Transverse colon (tissue), 4 donors: ENCODE measurements around the gene BEND3. TPM values are rescaled to one million over a fixed set of nuclear protein-coding genes. Genes with fewer than 3 reads are reported as not detected.

Experiments
- DNase-seq: peaks from one replicate; pipeline ENCODE4 v3.0.0-alpha.2; 2019
- H3K27ac ChIP-seq, 4 donors: fragments of 200-600 bp; sonication (generic); 2 replicates each; pipeline ENCODE4 v1.5.1; 2016 to 2018; ENCODE audit warnings: inconsistent platforms in 4 of 4
- H3K27me3 ChIP-seq: fragments of 200-600 bp; sonication (generic); 2 replicates; pipeline ENCODE4 v1.5.1; 2017; ENCODE audit warnings: inconsistent platforms
- H3K36me3 ChIP-seq, 4 donors: fragments of 200-600 bp; sonication (generic); 2 replicates each; pipeline ENCODE4 v1.5.1; 2017 to 2019; ENCODE audit warnings: inconsistent platforms in 4 of 4
- H3K4me1 ChIP-seq, 4 donors: fragments of 200-600 bp; sonication (generic); 2 replicates each; pipeline ENCODE4 v1.5.1; 2017 to 2020; ENCODE audit warnings: inconsistent platforms in 4 of 4
- H3K4me3 ChIP-seq, 4 donors: fragments of 200-600 bp; sonication (generic); 1 replicate in 1 of 4; 2 replicates in 3 of 4; pipeline versions ENCODE4 v1.5.1 to v1.6.1; 2017 to 2019; ENCODE audit warnings: inconsistent platforms in 4 of 4
- H3K9me3 ChIP-seq, 2 donors: fragments of 200-600 bp; sonication (generic); 2 replicates each; pipeline ENCODE4 v1.5.1; 2017 to 2019; ENCODE audit warnings: inconsistent platforms in 2 of 2
- EP300 ChIP-seq: sonication (generic); formaldehyde crosslinking; IDR thresholded peaks from one replicate; pipeline ENCODE4 v1.6.1; 2017; ENCODE audit warnings: antibody characterized with exemption, low read depth
- POLR2A ChIP-seq: fragments of 450-650 bp; IDR thresholded peaks from one replicate; pipeline ENCODE4 v1.6.1; 2016; ENCODE audit warnings: antibody characterized with exemption, mild to moderate bottlenecking, moderate library complexity
- POLR2AphosphoS5 ChIP-seq, 3 donors: sonication (generic); formaldehyde crosslinking; IDR thresholded peaks; one replicate each; pipeline ENCODE4 v1.6.1; 2016; ENCODE audit warnings: antibody characterized with exemption in 3 of 3
- WGBS, 2 donors: methylation state at CpG; one replicate each; pipeline ENCODE4 v1.1.5; 2018; ENCODE audit warnings: low coverage in 1 of 2; 5-methylcytosine and 5-hydroxymethylcytosine counted together
- in situ Hi-C, 4 donors: fragments of 200-750 bp; cut with MboI; loops; one replicate each; pipeline versions ENCODE4 v1.15.0 to v1.15.1; 2017; ENCODE audit warnings: low sequenced_read_pairs in 3 of 4, low pct_ligation_motif_present in 1 of 4, low pct_unique_long_range_greater_than_20kb in 1 of 4
- intact Hi-C: fragments of 100-400 bp; cut with DNase I; formaldehyde crosslinking; loops from one replicate; pipeline ENCODE4 v1.15.1; 2023; ENCODE audit warnings: low total_unique reads
- total RNA-seq, 4 donors: library from RNA; depleted of rRNA; stranded (reverse); fragments of >200 nt; gene quantifications; one replicate each; pipeline ENCODE4 v1.1.0, GENCODE V29; 2016
- TF ChIP-seq, protein P1 (sequence below), 5 experiments: fragments of 200-600 bp in 3 of 5; fragments of 450-650 bp in 2 of 5; sonication (generic) in 3 of 5; IDR thresholded peaks; 1 replicate in 2 of 5; 2 replicates in 3 of 5; pipeline ENCODE4 v1.5.1; 2016 to 2017; ENCODE audit warnings: antibody characterized with exemption in 5 of 5, inconsistent platforms in 3 of 5, mild to moderate bottlenecking in 2 of 5, moderate library complexity in 1 of 5

The BEND3 gene
- total RNA-seq, 4 donors from 2014 or later: 4.8 to 12.1 (median 5.0) TPM

- H3K27ac ChIP-seq: no peak overlapping the region
- no peaks in the 10 kb centered on the region for H3K36me3 ChIP-seq
- H3K9me3 ChIP-seq: no peaks in the 10 kb centered on the region
- no peak for TF ChIP-seq EP300
- TF ChIP-seq, protein P1, sequence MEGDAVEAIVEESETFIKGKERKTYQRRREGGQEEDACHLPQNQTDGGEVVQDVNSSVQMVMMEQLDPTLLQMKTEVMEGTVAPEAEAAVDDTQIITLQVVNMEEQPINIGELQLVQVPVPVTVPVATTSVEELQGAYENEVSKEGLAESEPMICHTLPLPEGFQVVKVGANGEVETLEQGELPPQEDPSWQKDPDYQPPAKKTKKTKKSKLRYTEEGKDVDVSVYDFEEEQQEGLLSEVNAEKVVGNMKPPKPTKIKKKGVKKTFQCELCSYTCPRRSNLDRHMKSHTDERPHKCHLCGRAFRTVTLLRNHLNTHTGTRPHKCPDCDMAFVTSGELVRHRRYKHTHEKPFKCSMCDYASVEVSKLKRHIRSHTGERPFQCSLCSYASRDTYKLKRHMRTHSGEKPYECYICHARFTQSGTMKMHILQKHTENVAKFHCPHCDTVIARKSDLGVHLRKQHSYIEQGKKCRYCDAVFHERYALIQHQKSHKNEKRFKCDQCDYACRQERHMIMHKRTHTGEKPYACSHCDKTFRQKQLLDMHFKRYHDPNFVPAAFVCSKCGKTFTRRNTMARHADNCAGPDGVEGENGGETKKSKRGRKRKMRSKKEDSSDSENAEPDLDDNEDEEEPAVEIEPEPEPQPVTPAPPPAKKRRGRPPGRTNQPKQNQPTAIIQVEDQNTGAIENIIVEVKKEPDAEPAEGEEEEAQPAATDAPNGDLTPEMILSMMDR (IDR thresholded peaks at IDR 0.05): no peak
- no peak for TF ChIP-seq POLR2AphosphoS5 (IDR thresholded peaks at IDR 0.05)
- TF ChIP-seq POLR2A: no peak
- in situ Hi-C loops: no loop called here
- no peaks in the 10 kb centered on the region for H3K4me1 ChIP-seq
- no peak for DNase-seq
- intact Hi-C loops: no loop called here
- 91 to 95% methylated on average over 4 to 6 of the region's 6 CpGs for WGBS, 2 donors
- no peaks in the 10 kb centered on the region for H3K27me3 ChIP-seq
- no peak overlapping the region for H3K4me3 ChIP-seq
These were observed 12.2 kb downstream of the BEND3 start for GRCh38 chr6:107103082-107103481.

- intact Hi-C loops: no loop called here
These were observed 12.9 kb downstream of the BEND3 start for GRCh38 chr6:107102414-107102805.

DNA sequence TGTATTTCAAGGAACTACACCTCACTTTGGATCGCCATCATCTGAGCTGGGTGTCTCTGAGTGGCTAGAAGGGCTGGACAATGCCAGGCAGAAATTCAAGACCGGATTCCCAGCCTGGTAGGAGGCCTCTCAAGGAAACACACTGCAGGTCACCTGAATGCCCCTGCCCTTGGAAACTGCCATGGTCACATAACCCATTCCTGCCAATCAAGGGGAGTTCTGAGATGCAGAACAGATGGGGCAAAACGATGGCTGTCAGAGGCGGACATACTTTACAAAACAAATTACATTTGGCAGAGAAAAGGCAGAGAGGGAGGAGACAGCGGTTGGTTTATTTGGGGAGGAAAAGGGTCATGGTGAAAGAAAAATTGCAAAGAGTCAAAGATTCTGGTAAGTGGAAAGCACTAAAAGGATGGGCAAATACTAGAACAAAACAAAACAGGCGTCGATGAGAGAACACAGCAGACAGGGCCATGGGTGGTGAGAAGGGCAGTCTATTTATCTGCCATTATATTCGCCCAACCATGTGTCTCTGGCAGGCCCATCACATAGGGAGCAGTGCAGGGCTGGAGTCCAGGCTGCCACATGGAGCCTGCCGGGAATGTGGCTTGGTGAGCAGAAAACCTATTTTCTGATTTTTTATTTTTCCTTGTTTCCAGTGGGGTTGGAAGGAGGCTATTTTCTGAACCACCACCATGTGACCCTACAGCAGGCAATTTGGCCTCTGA lies 13.5 kb downstream of the BEND3 start:
- H3K9me3 ChIP-seq: no peaks in the 10 kb centered on the region
- H3K36me3 ChIP-seq: no peaks in the 10 kb centered on the region
- no peak for TF ChIP-seq POLR2AphosphoS5 (IDR thresholded peaks at IDR 0.05)
- TF ChIP-seq, protein P1 (IDR thresholded peaks at IDR 0.05): no peak
- no peak for TF ChIP-seq EP300
- no peak for TF ChIP-seq POLR2A
- intact Hi-C loops (no loop called here), in situ Hi-C loops (no loop called here)
- no peak overlapping the region for H3K27ac ChIP-seq
- H3K27me3 ChIP-seq: no peaks in the 10 kb centered on the region
- DNase-seq: no peak
- no peak overlapping the region for H3K4me3 ChIP-seq
- H3K4me1 ChIP-seq: no peaks in the 10 kb centered on the region
- WGBS, 2 donors: 80 to 88% methylated on average over 3 to 9 of the region's 9 CpGs

More at GRCh38 chr6:107102414-107102805, 12.9 kb downstream of the BEND3 start:
- Histone ChIP-seq H3K27me3 (no peaks in the 10 kb centered on the region), H3K4me3 (no peak overlapping the region), H3K4me1 (no peaks in the 10 kb centered on the region), H3K36me3 (no peaks in the 10 kb centered on the region), H3K9me3 (no peaks in the 10 kb centered on the region), H3K27ac (no peak overlapping the region)
- in situ Hi-C loops: no loop called here
- no peak for TF ChIP-seq POLR2AphosphoS5 (IDR thresholded peaks at IDR 0.05)
- TF ChIP-seq EP300: no peak
- TF ChIP-seq, protein P1 (IDR thresholded peaks at IDR 0.05): no peak
- TF ChIP-seq POLR2A: no peak
- DNase-seq: no peak
- WGBS, 2 donors: 98% methylated on average over 7 of the region's 7 CpGs; no CpG with 5 or more reads in 1 of the 2 donors

DNA sequence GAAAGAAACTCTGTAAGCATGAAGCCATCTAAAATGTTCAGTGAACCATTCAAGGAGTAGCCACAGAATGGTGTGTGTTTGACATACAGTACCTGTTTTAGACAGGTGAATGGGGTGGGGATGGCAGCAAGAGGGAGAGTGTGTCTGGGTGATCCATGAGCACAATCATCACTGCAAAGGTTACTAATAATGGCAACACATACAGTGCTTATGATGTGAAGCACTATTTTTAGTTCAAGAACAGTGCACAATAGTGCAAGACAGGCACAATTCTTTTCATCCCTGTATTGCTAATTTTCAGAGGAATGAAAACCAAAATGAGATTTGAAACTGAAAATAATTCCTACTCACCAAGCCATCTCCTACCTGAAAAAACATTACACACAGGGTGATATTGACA lies 14.1 kb downstream of the BEND3 start:
- H3K27me3 ChIP-seq: no peaks in the 10 kb centered on the region
- H3K9me3 ChIP-seq: no peaks in the 10 kb centered on the region
- no peak overlapping the region for H3K4me3 ChIP-seq
- H3K27ac ChIP-seq: no peak overlapping the region
- intact Hi-C loops: no loop called here
- no peaks in the 10 kb centered on the region for H3K4me1 ChIP-seq
- in situ Hi-C loops: no loop called here
- no peaks in the 10 kb centered on the region for H3K36me3 ChIP-seq
- DNase-seq: no peak
- TF ChIP-seq EP300: no peak
- TF ChIP-seq POLR2A: no peak
- TF ChIP-seq POLR2AphosphoS5 (IDR thresholded peaks at IDR 0.05): no peak
- TF ChIP-seq, protein P1 (IDR thresholded peaks at IDR 0.05): no peak
